Trophoblast cell (in vitro differentiated cells and primary cell): Measurements from ENCODE around the gene CD4.
A peak's percentile ranks its signal among the peaks of the same experiment; 100 is the strongest.

Source experiments
- DNase-seq, 2 donors: peaks; one replicate each; pipeline ENCODE4 v3.0.0-alpha.2; 2016
- H2AFZ ChIP-seq: 2 replicates; pipeline ENCODE4 v1.6.1; 2013; ENCODE audit warnings: low read length, moderate library complexity, mild to moderate bottlenecking; ENCODE audit not compliant: insufficient read depth, poor library complexity
- H2AK5ac ChIP-seq: 2 replicates; pipeline ENCODE4 v1.6.1; 2013; ENCODE audit warnings: mild to moderate bottlenecking, low read length
- H2BK120ac ChIP-seq: 2 replicates; pipeline ENCODE4 v1.6.1; 2013; ENCODE audit warnings: low read length, mild to moderate bottlenecking, moderate library complexity; ENCODE audit not compliant: insufficient read depth, poor library complexity
- H2BK12ac ChIP-seq: 2 replicates; pipeline ENCODE4 v1.6.1; 2013; ENCODE audit warnings: mild to moderate bottlenecking, low read length, moderate library complexity
- H2BK5ac ChIP-seq: 2 replicates; pipeline ENCODE4 v1.6.1; 2013; ENCODE audit warnings: low read length, low read depth, moderate library complexity, mild to moderate bottlenecking; ENCODE audit not compliant: poor library complexity
- H3K14ac ChIP-seq: 2 replicates; pipeline ENCODE4 v1.6.1; 2013; ENCODE audit warnings: mild to moderate bottlenecking, low read length
- H3K18ac ChIP-seq: 2 replicates; pipeline ENCODE4 v1.6.1; 2013; ENCODE audit warnings: mild to moderate bottlenecking, low read length
- H3K23ac ChIP-seq: 2 replicates; pipeline ENCODE4 v1.6.1; 2013; ENCODE audit warnings: low read length
- H3K27ac ChIP-seq: 2 replicates; pipeline ENCODE4 v1.5.1; 2013; ENCODE audit warnings: low read depth, mild to moderate bottlenecking, inconsistent platforms, low read length, moderate library complexity
- H3K27me3 ChIP-seq: 2 replicates; pipeline ENCODE4 v1.6.1; 2013; ENCODE audit warnings: inconsistent platforms, mild to moderate bottlenecking, low read length, moderate library complexity; ENCODE audit not compliant: insufficient read depth
- H3K36me3 ChIP-seq, 2 experiments: 1 replicate in 1 of 2; 2 replicates in 1 of 2; pipeline ENCODE4 v1.6.1; 2013; ENCODE audit warnings: low read length in 2 of 2, mild to moderate bottlenecking in 2 of 2, moderate library complexity in 1 of 2; ENCODE audit not compliant: insufficient read depth in 2 of 2, control insufficient read depth in 1 of 2
- H3K4ac ChIP-seq: 2 replicates; pipeline ENCODE4 v1.6.1; 2013; ENCODE audit warnings: low read depth, mild to moderate bottlenecking, low read length, moderate library complexity
- H3K4me1 ChIP-seq, 2 experiments: 1 replicate in 1 of 2; 2 replicates in 1 of 2; pipeline ENCODE4 v1.6.1; 2013; ENCODE audit warnings: low read length in 2 of 2, mild to moderate bottlenecking in 2 of 2, moderate library complexity in 1 of 2; ENCODE audit not compliant: insufficient read depth in 2 of 2, control insufficient read depth in 1 of 2
- H3K4me2 ChIP-seq: 2 replicates; pipeline ENCODE4 v1.6.1; 2013; ENCODE audit warnings: inconsistent platforms, mild to moderate bottlenecking, low read length, moderate library complexity
- H3K4me3 ChIP-seq: 2 replicates; pipeline ENCODE4 v1.5.1; 2013; ENCODE audit warnings: mild to moderate bottlenecking, low read depth, low read length, inconsistent platforms
- H3K79me1 ChIP-seq: one replicate; pipeline ENCODE4 v1.6.1; 2013; ENCODE audit warnings: low read length
- H3K79me2 ChIP-seq: 2 replicates; pipeline ENCODE4 v1.6.1; 2013; ENCODE audit warnings: low read length, mild to moderate bottlenecking; ENCODE audit not compliant: control insufficient read depth, insufficient read depth, poor library complexity
- H3K9ac ChIP-seq: 2 replicates; pipeline ENCODE4 v1.6.1; 2013; ENCODE audit warnings: mild to moderate bottlenecking, low read length
- H3K9me3 ChIP-seq: 2 replicates; pipeline ENCODE4 v1.6.1; 2013; ENCODE audit warnings: low read depth, mild to moderate bottlenecking, control low read depth, inconsistent platforms, low read length; ENCODE audit not compliant: insufficient read depth
- H4K12ac ChIP-seq: 2 replicates; pipeline ENCODE4 v1.6.1; 2013; ENCODE audit warnings: low read depth, mild to moderate bottlenecking, low read length, moderate library complexity
- H4K8ac ChIP-seq: 2 replicates; pipeline ENCODE4 v1.6.1; 2013; ENCODE audit warnings: low read depth, mild to moderate bottlenecking, low read length, moderate library complexity
- H4K91ac ChIP-seq: one replicate; pipeline ENCODE4 v1.6.1; 2013; ENCODE audit warnings: low read depth, mild to moderate bottlenecking, low read length, moderate library complexity
- WGBS: extraction: QIAGEN DNeasy Blood & Tissue Kit; methylation state at CpG from one replicate; pipeline ENCODE4 v1.1.7; 2013; ENCODE audit warnings: missing lambda C conversion rate; ENCODE audit not compliant: insufficient read length, insufficient coverage; ENCODE audit errors: extremely low coverage; 5-methylcytosine and 5-hydroxymethylcytosine counted together

Gene CD4

GRCh38 chr12:6816598-6816997, 27.3 kb downstream of the CD4 start:
- no peak overlapping the region for H3K4me2 ChIP-seq
- no peak overlapping the region for H2AFZ ChIP-seq
- H2AK5ac ChIP-seq = no peak overlapping the region
- no peak overlapping the region for H3K4ac ChIP-seq
- peaks cover 4 to 5% of the 10 kb centered on the region in 2 experiments for H3K4me1 ChIP-seq
- no peak overlapping the region for H2BK120ac ChIP-seq
- H3K27ac ChIP-seq = no peak overlapping the region
- H3K9ac ChIP-seq = no peak overlapping the region
- H3K18ac ChIP-seq = no peak overlapping the region
- H3K27me3 ChIP-seq = no peaks in the 10 kb centered on the region
- no peak overlapping the region for H2BK5ac ChIP-seq
- no peak overlapping the region for H3K4me3 ChIP-seq
- no peak overlapping the region for H3K23ac ChIP-seq
- H3K9me3 ChIP-seq = peaks cover 5% of the 10 kb centered on the region
- no peak overlapping the region for H4K12ac ChIP-seq
- no peak overlapping the region for H3K14ac ChIP-seq
- WGBS = no CpG with 5 or more reads among the region's 3 CpGs
- H4K8ac ChIP-seq = no peak overlapping the region
- no peak overlapping the region for H2BK12ac ChIP-seq
- H3K79me1 ChIP-seq = peaks cover 3% of the 10 kb centered on the region
- no peaks in the 10 kb centered on the region for H3K36me3 ChIP-seq
- H3K79me2 ChIP-seq = no peaks in the 10 kb centered on the region
- H4K91ac ChIP-seq = no peak overlapping the region
- no peak for DNase-seq

GRCh38 chr12:6817098-6817497, 27.8 kb downstream of the CD4 start:
- no peak overlapping the region for H2BK120ac ChIP-seq
- H3K79me1 ChIP-seq = peaks cover 5% of the 10 kb centered on the region
- H3K23ac ChIP-seq = no peak overlapping the region
- H4K8ac ChIP-seq = no peak overlapping the region
- no peak overlapping the region for H2AFZ ChIP-seq
- no peaks in the 10 kb centered on the region for H3K27me3 ChIP-seq
- no peak overlapping the region for H2BK5ac ChIP-seq
- no peak overlapping the region for H4K12ac ChIP-seq
- H3K14ac ChIP-seq = no peak overlapping the region
- no peak for DNase-seq
- H3K79me2 ChIP-seq = no peaks in the 10 kb centered on the region
- H3K27ac ChIP-seq = no peak overlapping the region
- WGBS = no CpG with 5 or more reads among the region's 8 CpGs
- no peak overlapping the region for H4K91ac ChIP-seq
- H3K36me3 ChIP-seq = no peaks in the 10 kb centered on the region
- peaks cover 7 to 10% of the 10 kb centered on the region in 2 experiments for H3K4me1 ChIP-seq
- no peak overlapping the region for H3K4me3 ChIP-seq
- H3K18ac ChIP-seq = no peak overlapping the region
- peaks cover 5% of the 10 kb centered on the region for H3K9me3 ChIP-seq
- no peak overlapping the region for H3K4ac ChIP-seq
- H2AK5ac ChIP-seq = no peak overlapping the region
- H3K4me2 ChIP-seq = no peak overlapping the region
- no peak overlapping the region for H3K9ac ChIP-seq
- no peak overlapping the region for H2BK12ac ChIP-seq

- H3K27me3 ChIP-seq = no peaks in the 10 kb centered on the region
- no peak overlapping the region for H2BK120ac ChIP-seq
- no peak overlapping the region for H3K14ac ChIP-seq
- peaks cover 5% of the 10 kb centered on the region for H3K9me3 ChIP-seq
- no peak overlapping the region for H3K4me2 ChIP-seq
- H3K4ac ChIP-seq = no peak overlapping the region
- H4K91ac ChIP-seq = no peak overlapping the region
- H3K4me3 ChIP-seq = peak overlapping the region; percentile 41
- no peak overlapping the region for H2AK5ac ChIP-seq
- peaks cover 5% of the 10 kb centered on the region for H3K79me1 ChIP-seq
- peaks cover 10 to 13% of the 10 kb centered on the region in 2 experiments for H3K4me1 ChIP-seq
- no peaks in the 10 kb centered on the region for H3K79me2 ChIP-seq
- DNase-seq = no peak
- 100% methylated on average over 7 of the region's 20 CpGs for WGBS
- no peak overlapping the region for H2AFZ ChIP-seq
- H3K36me3 ChIP-seq = no peaks in the 10 kb centered on the region
- no peak overlapping the region for H3K9ac ChIP-seq
- H2BK12ac ChIP-seq = no peak overlapping the region
- H2BK5ac ChIP-seq = no peak overlapping the region
- H3K23ac ChIP-seq = no peak overlapping the region
- H4K8ac ChIP-seq = no peak overlapping the region
- H3K27ac ChIP-seq = no peak overlapping the region
- H4K12ac ChIP-seq = no peak overlapping the region
- H3K18ac ChIP-seq = no peak overlapping the region
Observed at GRCh38 chr12:6817662-6818157, 28.4 kb downstream of the CD4 start.

- no CpG with 5 or more reads among the region's 10 CpGs for WGBS
- no peak overlapping the region for H4K91ac ChIP-seq
- H2BK12ac ChIP-seq = no peak overlapping the region
Observed at GRCh38 chr12:6818222-6818621, 28.9 kb downstream of the CD4 start.

More at GRCh38 chr12:6818222-6818621, 28.9 kb downstream of the CD4 start:
- H3K36me3 ChIP-seq = no peaks in the 10 kb centered on the region
- H2BK5ac ChIP-seq = no peak overlapping the region
- H3K4me3 ChIP-seq = no peak overlapping the region
- no peak overlapping the region for H3K23ac ChIP-seq
- H3K14ac ChIP-seq = no peak overlapping the region
- H4K12ac ChIP-seq = no peak overlapping the region
- DNase-seq = no peak
- H3K9me3 ChIP-seq = peaks cover 5% of the 10 kb centered on the region
- no peak overlapping the region for H2BK120ac ChIP-seq
- no peak overlapping the region for H2AFZ ChIP-seq
- H4K8ac ChIP-seq = no peak overlapping the region
- H2AK5ac ChIP-seq = no peak overlapping the region
- H3K27ac ChIP-seq = no peak overlapping the region
- H3K4me2 ChIP-seq = no peak overlapping the region
- peaks cover 5% of the 10 kb centered on the region for H3K79me1 ChIP-seq
- H3K4ac ChIP-seq = no peak overlapping the region
- H3K18ac ChIP-seq = no peak overlapping the region
- peaks cover 12 to 17% of the 10 kb centered on the region in 2 experiments for H3K4me1 ChIP-seq
- H3K79me2 ChIP-seq = no peaks in the 10 kb centered on the region
- H3K9ac ChIP-seq = no peak overlapping the region
- no peaks in the 10 kb centered on the region for H3K27me3 ChIP-seq
